HG03025 (cell line): Measurements from ENCODE around the gene GTF3C5.
"Not testable (repeated sequence)": the region's sequence is repeated elsewhere in the genome, so short reads cannot be mapped to it uniquely, and the experiment has no call there.

Experiments
- ATAC-seq: cut with Tn5 transposase; IDR thresholded peaks from one replicate; pipeline ENCODE4 v1.9.1; 2021; ENCODE audit warnings: mild to moderate bottlenecking, moderate library complexity; ENCODE audit not compliant: unreplicated experiment, low FRiP score

GTF3C5 gene

GRCh38 chr9:133051281-133051900 is 20.6 kb downstream of the GTF3C5 start:
- ATAC-seq, result no peak

GRCh38 chr9:133051966-133052539 is 21.3 kb downstream of the GTF3C5 start:
- no peak for ATAC-seq

GRCh38 chr9:133054194-133054890 is 23.5 kb downstream of the GTF3C5 start:
- no peak for ATAC-seq

- ATAC-seq, result no peak
Measured at GRCh38 chr9:133054966-133055365, 24.2 kb downstream of the GTF3C5 start.

- no peak for ATAC-seq
Measured at GRCh38 chr9:133055788-133056420, 25.1 kb downstream of the GTF3C5 start.

GRCh38 chr9:133056533-133056932 is 25.7 kb downstream of the GTF3C5 start:
- no peak for ATAC-seq

GRCh38 chr9:133057006-133057405 is 26.2 kb downstream of the GTF3C5 start:
- ATAC-seq, result no peak

- no peak for ATAC-seq
Measured at GRCh38 chr9:133057553-133057952, 26.8 kb downstream of the GTF3C5 start.

- ATAC-seq, result no peak
Measured at GRCh38 chr9:133058071-133058470, 27.3 kb downstream of the GTF3C5 start.

GRCh38 chr9:133058550-133059320 is 27.9 kb downstream of the GTF3C5 start:
- ATAC-seq, result no peak

GRCh38 chr9:133059623-133060022 is 28.8 kb downstream of the GTF3C5 start:
- no peak for ATAC-seq

GRCh38 chr9:133060417-133060841 is 29.6 kb downstream of the GTF3C5 start:
- ATAC-seq, result no peak

GRCh38 chr9:133061019-133061763 is 30.4 kb downstream of the GTF3C5 start:
- not testable (repeated sequence) for ATAC-seq

GRCh38 chr9:133061764-133062145 is 31.0 kb downstream of the GTF3C5 start, which contains the start of gene CEL:
TSS of gene CEL (plus strand) at chr9:133061981. CDS start at chr9:133062003, 22 bp downstream.
- not testable (repeated sequence) for ATAC-seq

GRCh38 chr9:133062569-133062968 is 31.8 kb downstream of the GTF3C5 start:
- ATAC-seq, result not testable (repeated sequence)

GRCh38 chr9:133063159-133063499 is 32.3 kb downstream of the GTF3C5 start:
- ATAC-seq, result no peak

- ATAC-seq, result no peak
Measured at GRCh38 chr9:133063500-133064231, 32.9 kb downstream of the GTF3C5 start.

- ATAC-seq, result no peak
Measured at GRCh38 chr9:133064241-133065069, 33.7 kb downstream of the GTF3C5 start.

- ATAC-seq, result no peak
Measured at GRCh38 chr9:133065070-133065388, 34.2 kb downstream of the GTF3C5 start.
